IPS-NIHi7 (cell line): ENCODE measurements around the gene ANKAR.
"Not testable (repeated sequence)": the region's sequence is repeated elsewhere in the genome, so short reads cannot be mapped to it uniquely, and the experiment has no call there.

Source experiments
- DNase-seq: peaks from one replicate; pipeline ENCODE4 v3.0.0; 2012; ENCODE audit warnings: mixed read lengths; ENCODE audit errors: extremely low spot score

The ANKAR gene

GRCh38 chr2:189674374-189675112, at the start of gene ANKAR:
Gene ANKAR (plus strand): TSS chr2:189674670. CDS start chr2:189676491, 1,821 bp downstream.
- peak; percentile 95 for DNase-seq

GRCh38 chr2:189625636-189626035, 48.8 kb upstream of the ANKAR start:
- DNase-seq, result no peak

GRCh38 chr2:189627789-189628188, 46.7 kb upstream of the ANKAR start:
- no peak for DNase-seq

GRCh38 chr2:189628817-189629530, 45.5 kb upstream of the ANKAR start:
- DNase-seq, result peak; percentile 20

- DNase-seq, result no peak
Observed at GRCh38 chr2:189629531-189630453, 44.7 kb upstream of the ANKAR start.

GRCh38 chr2:189631849-189632248, 42.6 kb upstream of the ANKAR start:
- no peak for DNase-seq

- no peak for DNase-seq
Observed at GRCh38 chr2:189633392-189633811, 41.1 kb upstream of the ANKAR start.

GRCh38 chr2:189635353-189635752, 39.1 kb upstream of the ANKAR start:
- DNase-seq, result no peak

- DNase-seq, result no peak
Observed at GRCh38 chr2:189638301-189639006, 36.0 kb upstream of the ANKAR start.

GRCh38 chr2:189639007-189639609, 35.4 kb upstream of the ANKAR start:
- no peak for DNase-seq

GRCh38 chr2:189641002-189641401, 33.5 kb upstream of the ANKAR start:
- peak; percentile 31 for DNase-seq

GRCh38 chr2:189641590-189641989, 32.9 kb upstream of the ANKAR start:
- DNase-seq, result no peak

GRCh38 chr2:189646521-189646920, 27.9 kb upstream of the ANKAR start:
- DNase-seq, result no peak

GRCh38 chr2:189648846-189649509, 25.5 kb upstream of the ANKAR start:
- DNase-seq, result no peak

- DNase-seq, result no peak
Observed at GRCh38 chr2:189651284-189651683, 23.2 kb upstream of the ANKAR start.

- not testable (repeated sequence) for DNase-seq
Observed at GRCh38 chr2:189653464-189653863, 21.0 kb upstream of the ANKAR start.

GRCh38 chr2:189654641-189655040, 19.8 kb upstream of the ANKAR start:
- DNase-seq, result no peak

GRCh38 chr2:189657867-189658266, 16.6 kb upstream of the ANKAR start:
- no peak for DNase-seq

- no peak for DNase-seq
Observed at GRCh38 chr2:189658306-189659212, 15.9 kb upstream of the ANKAR start.
